Pancreas (tissue), 10 donors: ENCODE data around the gene GNAZ. TPM values are rescaled to one million over a fixed set of nuclear protein-coding genes. Genes with fewer than 3 reads are reported as not detected.

Source experiments
- ATAC-seq, 4 donors: fragments of 200-7000 bp; cut with Tn5 transposase; one replicate each; pipeline versions ENCODE4 v1.8.0 to v1.9.1; 2020; ENCODE audit warnings: mild to moderate bottlenecking in 4 of 4, moderate library complexity in 4 of 4
- DNase-seq, 6 donors: peaks; one replicate each; pipeline ENCODE4 v3.0.0-alpha.2; 2020
- FAIRE-seq: peaks from 2 replicates; lab custom pipeline; 2012; peaks lifted over from hg19 to GRCh38; lab: Jason Lieb, UNC
- H3K27ac ChIP-seq, 4 donors: fragments of 200-600 bp; sonication (generic); 1 replicate in 3 of 4; 2 replicates in 1 of 4; pipeline versions ENCODE4 v1.5.0 to v1.8.0; 2020
- H3K27me3 ChIP-seq, 4 donors: fragments of 200-600 bp; one replicate each; pipeline ENCODE4 v1.8.0; 2021
- H3K36me3 ChIP-seq, 3 donors: fragments of 200-600 bp; sonication (generic) in 1 of 3; one replicate each; pipeline versions ENCODE4 v1.5.0 to v1.8.0; 2020 to 2021
- H3K4me1 ChIP-seq, 3 donors: fragments of 200-600 bp; one replicate each; pipeline ENCODE4 v1.8.0; 2021
- H3K4me3 ChIP-seq, 4 donors: fragments of 200-600 bp; sonication (generic) in 2 of 4; one replicate each; pipeline versions ENCODE4 v1.5.0 to v1.8.0; 2020 to 2021
- H3K9me3 ChIP-seq, 4 donors: fragments of 200-600 bp; one replicate each; pipeline ENCODE4 v1.8.0; 2021
- WGBS, 2 donors: extraction: QIAGEN DNeasy Blood & Tissue Kit; methylation state at CpG; one replicate each; pipeline ENCODE4 v1.1.7; 2013; 5-methylcytosine and 5-hydroxymethylcytosine counted together
- intact Hi-C, 3 donors: fragments of 100-400 bp; cut with DNase I; formaldehyde crosslinking; loops; one replicate each; pipeline versions ENCODE4 v1.11.1 to v1.14.2; 2022
- polyA plus RNA-seq, 2 donors: library from polyadenylated mRNA; stranded (reverse); fragments of 200-250 nt; gene quantifications; one replicate each; pipeline ENCODE4 v1.2.3, GENCODE V29; 2013
- total RNA-seq, 6 donors: library from RNA; stranded (reverse); fragmentation: NEBNext Ultra II Directional in 4 of 6; extraction: Animal tissue kit (Norgen Biotek cat#: 25700) in 4 of 6; gene quantifications; one replicate each; pipeline versions ENCODE4 v1.2.1 to v1.2.4, GENCODE V29; 2021 to 2023
- TF ChIP-seq, protein P1 (sequence below), 4 donors: fragments of 200-600 bp; sonication (generic) in 3 of 4; IDR thresholded peaks; one replicate each; pipeline versions ENCODE4 v1.5.0 to v1.8.0; 2021; ENCODE audit warnings: antibody characterized with exemption in 4 of 4
- donor health status: healthy with polysubstance abuse.
- donor health status: DM: no; HTN: no; CAD: no; lungs with moderate emphysema.
- donor health status: DM: no; HTN: no; CAD: no.
- donor health status: control.
- donor health status: control.
- donor health status: Bipolar disorder and iron deficiency.
- donor health status: DM: yes; HTN: yes; CAD: no.
- donor health status: DM: no; HTN: no; CAD: no.
- donor health status: DM: no; HTN: no; CAD: no.
- donor health status: DM: yes; HTN: yes; CAD: no.

Gene GNAZ
- total and polyA plus RNA-seq, 8 donors, result 0.88 to 9.7 (median 2.1) TPM

- DNase-seq (no peak), ATAC-seq (no peak), FAIRE-seq (no peak)
- H3K4me1 ChIP-seq, result no peaks in the 10 kb centered on the region
- no peak overlapping the region for H3K27ac ChIP-seq
- no peaks in the 10 kb centered on the region for H3K9me3 ChIP-seq
- TF ChIP-seq, protein P1, sequence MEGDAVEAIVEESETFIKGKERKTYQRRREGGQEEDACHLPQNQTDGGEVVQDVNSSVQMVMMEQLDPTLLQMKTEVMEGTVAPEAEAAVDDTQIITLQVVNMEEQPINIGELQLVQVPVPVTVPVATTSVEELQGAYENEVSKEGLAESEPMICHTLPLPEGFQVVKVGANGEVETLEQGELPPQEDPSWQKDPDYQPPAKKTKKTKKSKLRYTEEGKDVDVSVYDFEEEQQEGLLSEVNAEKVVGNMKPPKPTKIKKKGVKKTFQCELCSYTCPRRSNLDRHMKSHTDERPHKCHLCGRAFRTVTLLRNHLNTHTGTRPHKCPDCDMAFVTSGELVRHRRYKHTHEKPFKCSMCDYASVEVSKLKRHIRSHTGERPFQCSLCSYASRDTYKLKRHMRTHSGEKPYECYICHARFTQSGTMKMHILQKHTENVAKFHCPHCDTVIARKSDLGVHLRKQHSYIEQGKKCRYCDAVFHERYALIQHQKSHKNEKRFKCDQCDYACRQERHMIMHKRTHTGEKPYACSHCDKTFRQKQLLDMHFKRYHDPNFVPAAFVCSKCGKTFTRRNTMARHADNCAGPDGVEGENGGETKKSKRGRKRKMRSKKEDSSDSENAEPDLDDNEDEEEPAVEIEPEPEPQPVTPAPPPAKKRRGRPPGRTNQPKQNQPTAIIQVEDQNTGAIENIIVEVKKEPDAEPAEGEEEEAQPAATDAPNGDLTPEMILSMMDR (IDR thresholded peaks at IDR 0.05), result no peak
- H3K4me3 ChIP-seq, result no peak overlapping the region
- H3K36me3 ChIP-seq, result no peaks in the 10 kb centered on the region
- H3K27me3 ChIP-seq, result no peaks in the 10 kb centered on the region
- intact Hi-C loops, result no loop called here
- 81 to 92% methylated on average over 5 of the region's 5 CpGs for WGBS, 2 donors
Measured at GRCh38 chr22:23082534-23083314, 12.4 kb downstream of the GNAZ start.

GRCh38 chr22:23083315-23084021 is 13.1 kb downstream of the GNAZ start:
- intact Hi-C loops, result no loop called here
- TF ChIP-seq, protein P1 (IDR thresholded peaks at IDR 0.05), result no peak
- Histone ChIP-seq H3K4me1 (no peaks in the 10 kb centered on the region), H3K36me3 (no peaks in the 10 kb centered on the region), H3K4me3 (no peak overlapping the region), H3K9me3 (no peaks in the 10 kb centered on the region), H3K27ac (no peak overlapping the region), H3K27me3 (no peaks in the 10 kb centered on the region)
- DNase-seq (no peak), ATAC-seq (no peak), FAIRE-seq (no peak)
- whole genome bisulfite sequencing, 2 donors, result 72 to 82% methylated on average over 13 of the region's 13 CpGs

GRCh38 chr22:23084453-23085350 is 14.4 kb downstream of the GNAZ start:
- Histone ChIP-seq H3K27me3 (no peaks in the 10 kb centered on the region), H3K9me3 (no peaks in the 10 kb centered on the region), H3K4me1 (no peaks in the 10 kb centered on the region), H3K36me3 (no peaks in the 10 kb centered on the region), H3K27ac (no peak overlapping the region), H3K4me3 (no peak overlapping the region)
- FAIRE-seq (no peak), ATAC-seq (no peak), DNase-seq (no peak)
- 87 to 92% methylated on average over 14 of the region's 14 CpGs for WGBS, 2 donors
- TF ChIP-seq, protein P1 (IDR thresholded peaks at IDR 0.05), result no peak
- intact Hi-C loops, result no loop called here

DNA sequence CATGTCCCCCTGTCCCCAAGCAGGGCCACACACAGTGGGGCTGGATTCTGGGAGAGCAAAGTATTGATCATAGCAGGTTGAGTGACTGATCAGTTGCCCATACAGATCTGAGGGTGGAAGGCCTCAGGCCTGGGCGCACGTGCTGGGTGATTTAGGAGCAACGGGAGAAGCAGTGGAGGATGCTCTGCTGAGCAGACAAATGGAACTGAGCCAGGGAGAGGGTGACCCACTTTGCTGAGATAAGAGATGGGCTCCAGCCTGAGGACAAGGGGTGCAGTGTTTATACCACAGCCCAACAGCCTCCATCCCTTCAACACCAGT is 15.0 kb downstream of the GNAZ start:
- Histone ChIP-seq H3K4me3 (no peak overlapping the region), H3K27ac (no peak overlapping the region), H3K9me3 (no peaks in the 10 kb centered on the region), H3K36me3 (no peaks in the 10 kb centered on the region), H3K27me3 (no peaks in the 10 kb centered on the region), H3K4me1 (no peaks in the 10 kb centered on the region)
- intact Hi-C loops, result no loop called here
- FAIRE-seq (no peak), DNase-seq (no peak), ATAC-seq (no peak)
- WGBS, 2 donors, result 87 to 92% methylated on average over 3 of the region's 3 CpGs
- TF ChIP-seq, protein P1 (IDR thresholded peaks at IDR 0.05), result no peak
